GM18868 (cell line): ENCODE data around the gene ATP10B.

ENCODE experiments used
- ATAC-seq: cut with Tn5 transposase; IDR thresholded peaks from one replicate; pipeline ENCODE4 v1.9.1; 2021; ENCODE audit warnings: mild to moderate bottlenecking, moderate library complexity; ENCODE audit not compliant: unreplicated experiment

The ATP10B gene

DNA sequence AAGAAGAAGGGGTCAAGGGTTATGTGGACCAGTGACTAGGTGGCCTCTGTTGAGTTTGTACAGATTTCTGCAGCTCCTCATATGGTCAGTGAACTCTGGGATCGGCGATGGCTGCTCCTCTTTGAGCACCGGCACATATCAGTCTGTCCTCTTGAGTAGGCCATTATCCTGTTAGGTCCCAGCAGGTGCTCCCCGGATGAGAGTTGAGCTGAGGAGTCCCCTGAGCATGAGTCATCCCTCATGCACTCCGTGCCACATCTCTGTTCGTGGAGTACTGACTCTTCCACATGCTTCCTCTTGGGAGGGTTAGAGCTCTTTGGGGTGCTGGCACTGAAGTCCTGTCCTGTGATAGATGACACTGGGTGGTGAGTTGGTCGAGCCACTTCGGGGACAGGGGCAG is 286.6 kb downstream of the ATP10B start:
- ATAC-seq = no peak

DNA sequence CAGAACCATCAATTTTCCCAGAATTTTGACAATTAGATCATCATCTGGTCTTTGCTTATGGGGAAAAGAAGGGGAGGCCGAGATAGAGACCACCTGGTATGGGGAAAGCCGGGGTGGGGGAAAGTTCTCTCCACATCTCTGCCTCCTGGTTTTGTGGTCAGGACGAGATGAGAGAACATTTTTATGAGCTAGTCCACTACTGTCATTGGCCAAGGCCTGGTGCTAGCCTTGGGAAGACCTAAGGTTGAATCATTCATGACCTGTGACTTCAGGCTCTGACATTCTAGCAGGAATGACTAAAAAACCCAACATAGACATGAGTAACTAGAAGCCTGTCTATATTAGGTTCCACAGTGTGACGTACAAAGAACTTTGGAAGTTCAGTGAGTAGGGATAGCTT is 295.2 kb downstream of the ATP10B start:
- no peak for ATAC-seq

DNA sequence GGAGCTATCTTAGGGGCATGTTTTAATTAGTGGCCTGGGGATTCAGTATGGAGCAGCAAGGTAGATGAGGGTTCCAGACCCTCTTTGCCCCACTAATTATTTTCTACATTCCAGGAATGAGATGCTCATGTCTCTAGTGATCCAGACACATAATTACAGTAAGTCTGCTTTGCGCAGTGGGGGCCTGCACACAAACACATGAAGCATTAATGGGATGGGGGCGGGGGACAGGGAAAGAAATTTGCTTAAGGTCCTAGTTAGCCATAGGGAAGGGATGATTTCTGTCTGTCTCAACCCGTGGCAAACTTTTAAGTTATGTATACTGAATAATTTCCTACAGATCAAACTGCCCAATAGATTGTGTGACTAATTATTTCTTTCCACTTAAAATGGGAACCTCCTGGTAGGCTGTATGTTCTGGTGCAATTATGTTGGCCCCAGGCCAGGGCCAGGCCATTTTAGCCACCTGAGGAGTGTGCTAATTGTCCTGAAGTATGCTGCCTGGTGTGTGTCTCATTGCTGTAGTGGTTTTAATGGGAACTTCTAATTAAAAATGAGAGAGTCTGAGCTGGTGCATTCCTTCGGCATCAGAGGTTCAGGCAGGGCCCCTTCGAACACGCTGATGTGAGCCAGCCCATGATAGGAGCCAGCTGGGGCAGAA is 295.9 kb downstream of the ATP10B start:
- ATAC-seq = no peak

DNA sequence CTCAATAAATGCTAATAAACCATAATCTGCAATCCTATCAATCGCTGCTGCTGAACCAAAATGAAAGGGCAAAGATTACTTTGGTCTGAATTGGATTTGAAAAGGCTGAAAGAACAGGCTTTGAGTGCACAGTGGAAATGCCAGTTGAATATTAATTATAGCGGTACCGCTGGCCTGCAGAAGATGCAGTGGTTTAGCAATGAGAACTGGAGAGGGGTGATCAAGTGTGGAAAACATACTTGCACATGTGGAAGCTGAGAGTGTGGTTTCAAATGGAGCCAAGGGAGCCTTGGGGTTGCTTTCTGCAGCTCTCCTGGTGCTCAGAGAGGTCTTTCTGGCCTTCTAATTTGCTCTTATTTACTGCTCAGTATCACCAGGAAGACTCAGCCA is 296.4 kb downstream of the ATP10B start:
- no peak for ATAC-seq

DNA sequence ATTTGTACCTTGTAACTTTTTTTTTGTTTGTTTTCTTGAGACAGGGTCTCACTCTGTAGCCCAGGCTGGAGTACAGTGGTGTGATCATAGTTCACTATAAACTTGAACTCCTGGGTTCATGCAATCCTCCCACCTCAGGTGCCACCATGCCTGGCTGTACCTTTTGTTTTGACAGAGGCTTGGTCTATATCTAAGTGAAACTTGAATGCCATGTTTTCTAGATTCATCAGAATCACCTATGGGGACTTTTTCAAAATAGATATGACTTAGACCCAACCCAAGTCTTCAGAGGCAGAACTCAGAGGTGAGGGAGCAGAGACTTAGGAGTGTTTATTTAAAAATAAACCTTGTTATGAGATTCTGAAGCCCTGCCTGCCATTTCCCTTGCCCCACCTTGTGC is 301.9 kb downstream of the ATP10B start:
- ATAC-seq = no peak

DNA sequence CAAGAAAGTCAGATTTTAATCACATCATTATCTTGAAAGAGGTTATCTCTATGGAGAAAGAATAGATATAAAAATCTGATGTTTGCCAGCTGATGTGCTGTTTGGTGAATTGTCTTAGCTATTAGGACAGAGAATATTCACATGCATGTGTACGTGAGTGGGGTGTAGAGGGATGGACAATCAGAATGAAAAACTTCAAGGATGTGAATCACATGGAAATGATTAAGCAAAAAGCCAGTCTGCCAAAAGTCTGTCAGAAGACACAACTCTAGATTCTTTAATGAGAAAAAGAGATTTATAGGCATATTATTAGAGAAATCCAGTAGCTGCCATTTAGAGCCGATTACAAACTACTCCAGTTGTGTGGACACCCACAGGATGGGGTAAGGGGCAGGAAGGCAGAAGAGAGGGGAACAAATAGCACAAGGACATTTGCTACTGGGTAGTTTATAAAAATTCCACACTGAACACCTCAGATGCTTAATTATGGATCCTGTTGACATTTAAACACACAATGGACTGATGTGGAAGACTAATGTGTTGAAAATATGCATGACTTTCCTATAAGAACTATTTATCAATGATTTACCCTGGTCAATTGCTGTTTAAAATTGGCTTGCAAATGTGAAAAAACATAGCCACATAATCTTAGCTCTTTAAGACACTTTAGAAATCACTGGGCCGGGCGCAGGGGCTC is 302.9 kb downstream of the ATP10B start:
- no peak for ATAC-seq

DNA sequence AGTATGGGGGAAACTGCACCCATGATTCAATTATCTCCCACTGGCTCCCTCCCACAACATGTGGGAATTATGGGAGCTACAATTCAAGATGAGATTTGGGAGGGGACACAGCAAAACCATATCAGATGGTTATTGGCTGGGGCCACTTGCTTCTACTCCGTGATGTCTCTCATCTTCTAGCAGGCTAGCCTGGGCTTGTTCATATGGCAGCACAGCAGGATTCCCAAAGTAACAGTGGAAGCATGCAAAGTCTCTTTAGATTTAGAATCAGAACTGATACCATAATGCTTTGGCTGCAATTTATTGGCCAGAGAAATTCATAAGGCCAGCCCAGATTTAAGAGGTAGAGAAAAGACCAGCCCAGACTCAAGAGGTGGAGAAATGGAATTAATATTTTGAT is 304.1 kb downstream of the ATP10B start:
- ATAC-seq = no peak

DNA sequence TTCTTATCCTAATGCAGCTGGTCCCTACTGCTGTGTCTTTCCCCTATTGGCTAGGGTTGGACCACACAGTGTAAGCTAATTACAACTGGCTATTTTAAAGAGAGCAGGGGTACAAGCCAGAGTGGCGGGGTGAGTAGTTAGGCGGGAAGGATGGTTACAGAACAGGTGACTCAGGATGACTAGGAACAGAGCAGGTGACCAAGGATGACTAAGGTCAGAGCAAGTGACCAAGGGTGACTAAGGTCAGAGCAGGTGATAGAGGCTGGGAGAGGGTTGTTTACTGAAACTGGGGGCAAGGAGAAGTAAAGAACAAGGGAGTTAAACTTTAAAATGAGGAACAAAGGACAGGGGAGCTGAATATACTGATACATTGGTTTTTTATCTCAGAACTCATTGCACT is 304.9 kb downstream of the ATP10B start:
- no peak for ATAC-seq

DNA sequence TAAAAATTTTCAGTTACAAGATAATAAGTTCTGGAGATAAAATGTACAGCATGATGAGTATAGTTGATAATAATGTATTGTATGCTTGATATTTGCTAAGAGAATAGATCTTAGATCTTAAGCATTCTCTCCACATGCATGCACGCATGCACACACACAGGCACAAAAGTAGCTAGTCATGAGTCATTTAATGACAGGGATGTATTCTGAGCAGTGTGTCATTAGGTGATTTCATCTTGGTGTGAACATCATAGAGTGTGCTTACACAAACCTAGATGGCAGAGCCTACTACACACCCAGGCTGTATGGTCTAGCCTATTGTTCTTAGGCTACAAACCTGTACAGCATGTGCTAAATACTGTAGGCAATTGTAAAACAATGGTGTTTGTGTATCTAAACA is 306.2 kb downstream of the ATP10B start:
- ATAC-seq = peak; percentile 68

DNA sequence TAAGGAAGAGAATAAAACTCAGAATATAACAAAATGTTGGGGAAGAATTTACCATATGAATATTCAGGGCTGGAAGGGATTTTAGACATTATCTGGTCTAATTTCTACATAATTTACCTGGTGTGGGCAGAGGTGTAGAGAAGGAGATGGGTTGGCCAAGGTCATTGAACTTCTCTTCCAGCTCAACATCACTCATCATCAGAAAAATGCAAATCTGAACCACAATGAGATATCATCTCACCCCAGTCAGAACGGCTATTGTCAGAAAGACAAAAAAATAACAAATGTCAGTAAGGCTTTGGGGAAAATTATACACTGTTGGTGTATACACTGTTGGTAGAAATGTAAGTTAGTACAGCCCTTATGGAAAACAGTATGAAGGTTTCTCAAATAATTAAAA is 308.6 kb downstream of the ATP10B start:
- ATAC-seq = no peak

DNA sequence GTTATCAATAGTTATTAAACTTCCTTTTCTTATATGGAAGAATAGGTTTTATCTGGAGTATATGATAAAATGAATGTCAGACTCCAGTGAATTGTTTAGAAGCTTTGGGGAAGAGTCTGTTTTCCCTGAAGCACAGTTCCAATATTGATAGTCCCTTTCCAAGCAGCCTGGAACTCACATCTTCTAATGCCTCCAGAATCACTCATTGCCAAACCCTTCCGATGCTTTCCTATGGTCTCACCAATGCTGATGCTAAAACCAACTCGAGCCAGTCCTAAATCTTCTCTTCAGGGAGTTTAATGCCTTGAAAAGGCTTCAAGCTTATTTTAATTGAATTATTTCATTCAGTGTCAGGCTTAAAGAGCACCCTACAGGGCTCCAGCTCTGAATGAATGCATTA is 309.2 kb downstream of the ATP10B start:
- ATAC-seq = no peak

DNA sequence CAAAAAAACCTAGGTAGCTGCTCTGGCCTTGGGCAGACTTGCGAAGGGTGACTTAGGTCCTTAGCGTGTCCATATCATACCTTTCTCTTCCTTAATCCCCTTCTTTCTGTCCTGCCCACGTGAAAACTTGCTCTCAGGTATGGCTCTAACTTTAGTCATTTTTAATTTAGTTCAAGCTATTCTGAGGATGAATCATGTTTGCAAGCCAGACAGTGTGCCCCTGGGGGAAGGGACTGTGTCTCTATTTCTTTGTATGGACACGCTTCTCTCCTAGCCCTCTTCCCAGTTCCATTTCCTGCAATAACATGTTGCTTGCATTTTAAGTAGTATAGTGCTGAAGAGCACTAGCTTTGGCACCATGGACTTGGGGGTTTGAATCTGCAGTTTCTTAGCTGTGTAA is 309.7 kb downstream of the ATP10B start:
- ATAC-seq = no peak

DNA sequence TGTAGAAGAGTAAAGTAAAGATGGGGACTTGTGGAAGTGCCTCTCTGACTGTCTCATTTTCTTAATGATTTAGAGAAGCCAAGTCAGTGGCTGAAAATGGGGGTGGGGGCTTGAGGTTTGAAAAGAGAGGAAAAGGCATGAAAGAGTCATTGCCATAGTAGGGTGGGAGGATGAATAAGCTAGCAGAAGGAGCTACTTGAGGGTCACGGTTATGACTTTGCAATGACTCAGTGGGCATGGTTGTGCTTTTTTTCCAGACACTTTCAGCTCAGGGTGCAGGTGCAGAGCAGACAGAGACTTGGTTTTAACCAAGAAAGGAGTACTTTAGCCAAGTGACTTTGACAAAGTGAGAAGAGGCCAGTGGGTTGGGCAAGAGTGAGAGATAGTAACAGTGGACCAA is 312.6 kb downstream of the ATP10B start:
- ATAC-seq = peak; percentile 48

DNA sequence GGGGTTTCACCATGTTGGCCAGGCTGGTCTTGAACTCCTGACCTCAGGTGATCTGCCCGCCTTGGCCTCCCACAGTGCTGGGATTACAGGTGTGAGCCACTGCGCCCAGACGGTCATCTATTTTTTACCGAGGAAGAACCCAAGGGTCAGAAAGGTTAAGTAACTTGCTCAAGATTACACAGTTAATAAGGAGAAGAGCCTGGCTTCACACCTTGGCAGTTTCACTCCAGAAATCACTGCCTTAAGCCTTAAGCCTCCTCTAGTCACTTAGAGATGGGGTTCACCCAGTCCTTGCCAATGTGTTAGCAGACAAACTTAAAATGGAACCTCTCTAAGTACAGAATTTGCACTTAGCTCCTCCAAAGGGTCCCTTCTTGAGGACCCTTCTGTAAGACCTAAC is 314.1 kb downstream of the ATP10B start:
- ATAC-seq = no peak

DNA sequence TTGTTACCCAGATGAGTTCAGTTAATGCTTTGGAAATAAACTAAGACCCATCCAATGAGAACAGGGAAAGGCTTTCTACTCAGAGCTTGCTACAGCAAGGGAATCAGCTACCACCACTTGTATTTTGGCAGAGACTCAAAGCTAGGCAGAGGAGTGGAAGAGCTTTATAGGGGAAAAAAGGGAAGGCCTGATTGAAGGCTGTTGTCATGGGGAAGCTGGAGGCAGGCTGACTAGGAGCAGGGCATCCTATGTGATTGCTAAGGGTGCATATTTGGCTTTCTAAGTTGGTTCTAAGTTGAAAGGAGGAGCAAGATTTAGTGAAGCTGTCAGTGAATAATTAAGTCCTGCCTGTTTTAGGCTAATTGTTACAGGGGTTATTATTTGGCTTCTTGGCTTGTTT is 314.9 kb downstream of the ATP10B start:
- no peak for ATAC-seq

DNA sequence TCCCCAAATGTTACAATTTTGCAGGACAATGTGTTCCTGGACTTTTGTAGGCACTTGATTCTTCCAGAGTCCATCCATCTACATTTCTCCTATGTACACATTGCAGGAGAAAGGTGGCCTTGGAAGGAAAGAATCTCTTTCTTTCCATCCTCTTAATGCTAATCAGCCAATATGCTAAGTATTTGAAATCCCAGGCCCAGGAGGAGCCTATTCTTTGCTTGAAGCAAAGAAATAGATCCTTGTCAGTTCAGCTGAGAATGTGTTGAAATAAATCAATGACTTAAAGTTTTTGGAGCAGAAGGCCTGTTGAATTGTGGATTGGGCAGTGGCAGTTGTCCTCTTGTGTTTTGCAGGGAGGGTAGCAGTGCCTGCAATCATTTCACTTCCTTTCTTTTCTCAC is 317.1 kb downstream of the ATP10B start:
- ATAC-seq = no peak

DNA sequence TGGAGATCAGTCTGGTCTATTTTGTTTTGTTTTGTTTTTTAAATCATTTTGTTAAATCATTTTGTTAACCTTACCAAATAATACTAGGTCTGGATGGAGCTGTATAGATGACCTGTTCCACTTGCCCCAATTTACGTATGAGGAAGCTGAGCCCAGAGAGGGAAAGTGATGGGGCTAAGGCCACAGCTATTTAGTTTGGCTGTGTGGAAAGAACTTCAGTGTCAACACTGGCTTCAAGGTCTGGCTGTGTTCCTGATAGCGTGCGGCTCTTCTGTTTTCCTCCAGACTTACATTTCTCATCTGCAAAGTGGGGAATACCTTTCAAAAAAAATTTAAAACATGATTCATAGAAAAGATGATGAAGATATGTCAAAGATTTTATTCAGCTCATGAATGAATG is 317.9 kb downstream of the ATP10B start:
- ATAC-seq = no peak

DNA sequence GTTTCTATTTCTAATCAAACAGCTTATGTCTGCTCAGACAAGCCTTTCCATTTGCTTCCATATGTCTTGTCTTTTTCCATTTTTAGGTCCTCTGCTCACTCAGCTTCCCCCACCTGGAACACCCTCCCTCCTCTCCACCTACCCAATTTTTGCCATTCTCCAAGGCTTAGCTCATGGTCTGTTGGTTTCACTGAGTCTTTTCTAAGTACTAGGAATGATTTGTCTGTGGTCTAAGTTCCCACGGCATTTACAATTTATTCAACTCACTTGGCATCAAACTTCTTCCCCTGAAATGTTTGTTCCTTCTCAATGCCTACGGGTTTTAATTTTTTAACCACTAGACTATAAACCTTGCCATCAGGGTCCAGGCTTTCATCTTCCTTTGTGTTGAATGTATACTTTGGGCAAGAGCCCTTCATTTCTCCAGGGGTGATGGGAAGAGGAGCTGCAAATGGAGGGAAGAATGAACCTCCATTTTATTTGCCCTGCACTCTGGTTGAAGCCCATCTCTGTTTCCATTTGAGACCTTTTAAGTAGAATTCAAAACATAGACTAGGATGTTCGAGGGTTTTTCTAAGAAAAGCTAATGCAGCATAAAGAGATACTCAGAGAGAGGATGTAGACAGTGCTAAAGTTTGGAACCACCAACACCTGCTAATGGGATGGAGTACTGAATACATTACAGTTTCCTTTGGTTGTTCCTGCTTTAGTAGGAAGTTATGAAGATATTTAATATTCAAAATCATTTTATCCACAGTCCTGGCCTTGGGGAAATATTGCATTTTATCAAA is 326.3 kb downstream of the ATP10B start:
- ATAC-seq = no peak

DNA sequence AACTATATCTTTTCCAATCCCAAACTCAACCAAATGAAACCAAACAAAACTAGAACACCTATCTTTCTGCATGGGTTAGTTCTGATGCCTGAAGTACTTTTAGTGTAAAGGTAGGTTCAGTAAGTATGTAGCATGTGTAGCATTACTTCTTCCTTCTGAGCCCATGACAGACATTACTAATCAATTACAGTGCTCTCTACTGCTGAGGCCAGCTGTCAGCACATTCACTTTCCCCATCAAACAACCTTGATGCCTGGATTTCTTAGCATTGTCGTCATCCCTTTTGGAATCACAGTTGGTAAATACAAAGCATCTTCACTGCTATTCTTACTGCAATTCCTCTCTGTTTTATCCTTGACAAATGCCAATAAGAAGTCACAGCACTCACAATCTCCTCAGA is 327.2 kb downstream of the ATP10B start:
- peak; percentile 40 for ATAC-seq

DNA sequence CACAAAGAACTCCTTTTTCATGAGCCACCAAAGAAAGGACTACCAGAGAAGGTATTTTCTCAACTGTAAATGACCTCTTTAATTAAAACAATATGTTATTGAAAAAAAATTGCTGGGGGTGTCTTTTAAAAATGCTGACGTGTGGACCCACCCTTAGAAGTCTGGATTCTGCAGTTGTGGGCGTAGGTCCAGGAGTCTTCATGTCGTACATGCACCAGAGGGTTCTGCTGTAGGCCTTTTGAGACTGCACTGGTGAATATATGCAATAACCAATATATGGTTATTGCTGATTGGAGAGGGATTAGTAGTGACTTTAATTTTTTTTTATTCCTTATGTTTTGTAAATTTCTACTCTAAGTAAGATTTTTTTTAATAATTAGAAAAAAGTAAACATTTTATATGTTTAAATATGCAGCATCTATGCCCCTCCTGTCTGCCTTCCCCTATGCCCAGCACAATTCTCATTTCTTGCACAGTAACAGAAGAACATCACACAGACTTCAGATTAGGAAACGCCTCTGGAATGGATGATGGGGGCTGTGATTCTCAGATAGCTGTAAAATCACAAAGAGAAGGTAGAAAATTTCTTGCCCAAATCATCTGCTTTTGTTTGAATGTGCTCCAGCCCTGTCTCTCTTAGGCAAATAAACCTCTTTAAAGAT is 328.4 kb downstream of the ATP10B start:
- no peak for ATAC-seq

DNA sequence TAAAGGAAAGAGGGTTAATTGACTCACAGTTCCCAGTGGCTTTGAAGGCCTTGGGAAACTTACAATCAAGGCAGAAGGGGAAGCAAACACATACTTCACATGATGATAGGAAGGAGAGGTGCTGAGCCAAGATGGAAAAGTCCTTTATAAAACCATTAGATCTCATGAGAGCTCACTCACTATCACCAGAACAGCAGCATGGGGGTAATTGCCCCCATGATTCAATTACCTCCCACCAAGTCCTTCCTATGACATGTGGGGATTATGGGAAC is 330.7 kb downstream of the ATP10B start:
- ATAC-seq = no peak
